Peyer's patch (tissue), 4 donors: ENCODE results near the gene MCM6.

Source experiments
- POLR2A ChIP-seq, 2 donors: fragments of 450-650 bp; IDR thresholded peaks; one replicate each; pipeline ENCODE4 v1.5.1; 2017; ENCODE audit warnings: antibody characterized with exemption in 2 of 2, mild to moderate bottlenecking in 2 of 2, moderate library complexity in 2 of 2
- TF ChIP-seq, protein P1 (sequence below), 6 experiments: fragments of 450-650 bp in 4 of 6; fragments of 200-600 bp in 2 of 6; sonication (generic) in 1 of 6; IDR thresholded peaks; one replicate each; pipeline ENCODE4 v1.5.1; 2017 to 2019; ENCODE audit warnings: antibody characterized with exemption in 6 of 6, mild to moderate bottlenecking in 3 of 6, moderate library complexity in 1 of 6

DNA sequence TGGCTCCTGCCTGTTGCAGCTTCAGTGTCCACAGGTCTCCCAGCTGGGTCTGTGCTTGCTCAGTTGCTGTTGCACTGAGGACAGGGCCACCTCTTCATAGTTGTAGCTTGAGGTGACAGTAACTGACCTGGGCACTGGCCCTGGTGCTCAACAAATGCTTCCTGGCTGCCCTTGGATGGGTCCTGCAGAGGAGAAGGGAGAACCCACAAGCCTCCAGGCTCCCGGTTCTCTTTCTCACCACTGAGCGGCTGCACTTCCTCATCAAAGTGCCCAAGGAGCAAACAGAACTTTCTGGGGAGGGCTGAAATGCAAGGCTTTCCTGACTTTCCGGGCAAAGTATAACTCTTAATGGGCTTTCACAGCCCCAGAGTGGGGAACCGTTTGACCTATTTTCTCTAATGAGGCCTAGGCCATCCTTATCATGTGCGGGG lies 78.0 kb downstream of the MCM6 start:
- TF ChIP-seq, protein P1, sequence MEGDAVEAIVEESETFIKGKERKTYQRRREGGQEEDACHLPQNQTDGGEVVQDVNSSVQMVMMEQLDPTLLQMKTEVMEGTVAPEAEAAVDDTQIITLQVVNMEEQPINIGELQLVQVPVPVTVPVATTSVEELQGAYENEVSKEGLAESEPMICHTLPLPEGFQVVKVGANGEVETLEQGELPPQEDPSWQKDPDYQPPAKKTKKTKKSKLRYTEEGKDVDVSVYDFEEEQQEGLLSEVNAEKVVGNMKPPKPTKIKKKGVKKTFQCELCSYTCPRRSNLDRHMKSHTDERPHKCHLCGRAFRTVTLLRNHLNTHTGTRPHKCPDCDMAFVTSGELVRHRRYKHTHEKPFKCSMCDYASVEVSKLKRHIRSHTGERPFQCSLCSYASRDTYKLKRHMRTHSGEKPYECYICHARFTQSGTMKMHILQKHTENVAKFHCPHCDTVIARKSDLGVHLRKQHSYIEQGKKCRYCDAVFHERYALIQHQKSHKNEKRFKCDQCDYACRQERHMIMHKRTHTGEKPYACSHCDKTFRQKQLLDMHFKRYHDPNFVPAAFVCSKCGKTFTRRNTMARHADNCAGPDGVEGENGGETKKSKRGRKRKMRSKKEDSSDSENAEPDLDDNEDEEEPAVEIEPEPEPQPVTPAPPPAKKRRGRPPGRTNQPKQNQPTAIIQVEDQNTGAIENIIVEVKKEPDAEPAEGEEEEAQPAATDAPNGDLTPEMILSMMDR (IDR thresholded peaks at IDR 0.05): no peak
- TF ChIP-seq POLR2A (IDR thresholded peaks at IDR 0.05): no peak
